Hepatocyte (in vitro differentiated cells): Measurements from ENCODE around the gene OSCP1.

Experiments
- EZH2 ChIP-seq: fragments of 200-600 bp; sonication (generic); IDR thresholded peaks from 2 replicates; pipeline ENCODE4 v1.6.1; 2016; ENCODE audit warnings: antibody characterized with exemption, mild to moderate bottlenecking, borderline replicate concordance
- EZH2phosphoT487 ChIP-seq: fragments of 200-600 bp; sonication (generic); IDR thresholded peaks from one replicate; pipeline ENCODE4 v1.6.1; 2018; ENCODE audit warnings: antibody characterized with exemption, mild to moderate bottlenecking, low read depth, moderate library complexity; ENCODE audit not compliant: unreplicated experiment, severe bottlenecking
- TF ChIP-seq, protein P1 (sequence below): fragments of 200-600 bp; sonication (generic); IDR thresholded peaks from 2 replicates; pipeline ENCODE4 v1.5.1; 2016; ENCODE audit warnings: antibody characterized with exemption, mild to moderate bottlenecking; ENCODE audit not compliant: poor library complexity

DNA sequence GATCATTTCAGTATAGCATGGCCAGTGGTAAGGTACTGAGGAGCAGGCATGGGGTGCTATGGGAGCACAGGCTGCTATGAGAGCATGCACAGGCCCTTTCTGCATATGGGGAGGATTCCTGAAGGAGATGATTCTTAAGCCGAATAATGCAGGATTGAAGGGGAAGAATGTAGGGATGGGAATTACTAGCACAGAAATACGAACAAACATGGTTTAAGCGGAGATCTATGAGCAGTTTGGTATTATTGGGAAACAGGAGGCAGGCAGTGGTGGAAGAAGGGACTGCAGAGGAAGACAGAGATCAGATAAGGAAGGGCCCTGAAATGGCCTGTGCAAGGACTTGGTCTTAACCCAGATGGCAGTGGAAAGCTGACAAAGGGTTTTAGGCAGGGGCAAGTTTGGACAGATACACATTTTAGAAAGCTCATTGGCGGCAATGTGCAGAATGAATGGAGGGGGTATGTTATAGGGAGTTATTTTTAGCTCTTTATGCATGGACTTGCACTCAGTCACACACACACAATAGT lies 1.7 kb downstream of the OSCP1 start:
- TF ChIP-seq, protein P1, sequence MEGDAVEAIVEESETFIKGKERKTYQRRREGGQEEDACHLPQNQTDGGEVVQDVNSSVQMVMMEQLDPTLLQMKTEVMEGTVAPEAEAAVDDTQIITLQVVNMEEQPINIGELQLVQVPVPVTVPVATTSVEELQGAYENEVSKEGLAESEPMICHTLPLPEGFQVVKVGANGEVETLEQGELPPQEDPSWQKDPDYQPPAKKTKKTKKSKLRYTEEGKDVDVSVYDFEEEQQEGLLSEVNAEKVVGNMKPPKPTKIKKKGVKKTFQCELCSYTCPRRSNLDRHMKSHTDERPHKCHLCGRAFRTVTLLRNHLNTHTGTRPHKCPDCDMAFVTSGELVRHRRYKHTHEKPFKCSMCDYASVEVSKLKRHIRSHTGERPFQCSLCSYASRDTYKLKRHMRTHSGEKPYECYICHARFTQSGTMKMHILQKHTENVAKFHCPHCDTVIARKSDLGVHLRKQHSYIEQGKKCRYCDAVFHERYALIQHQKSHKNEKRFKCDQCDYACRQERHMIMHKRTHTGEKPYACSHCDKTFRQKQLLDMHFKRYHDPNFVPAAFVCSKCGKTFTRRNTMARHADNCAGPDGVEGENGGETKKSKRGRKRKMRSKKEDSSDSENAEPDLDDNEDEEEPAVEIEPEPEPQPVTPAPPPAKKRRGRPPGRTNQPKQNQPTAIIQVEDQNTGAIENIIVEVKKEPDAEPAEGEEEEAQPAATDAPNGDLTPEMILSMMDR = no peak
- TF ChIP-seq EZH2 (no peak), EZH2phosphoT487 (no peak)
